HCT116 (cell line): ENCODE results near the gene TEKTIP1. TPM values are rescaled to one million over a fixed set of nuclear protein-coding genes. Genes with fewer than 3 reads are reported as not detected.

Experiments used
- ATAC-seq: fragments of 200-7000 bp; cut with Tn5 transposase; 2 replicates; pipeline ENCODE4 v1.9.1; 2020; ENCODE audit warnings: mild to moderate bottlenecking, moderate library complexity
- BruUV-seq: library from RNA; stranded (reverse); fragments of 400-500 nt; replicated peaks from 2 replicates; lab custom pipeline; 2021; lab: Mats Ljungman, UMichigan
- CTCF ChIA-PET: fragments of 300-600 bp; sonication (Branson Sonifier 250); formaldehyde crosslinking; loops from one replicate; lab custom pipeline; 2021; ENCODE audit warnings: antibody characterized with exemption; lab: Charles Lee
- POLR2A ChIA-PET: fragments of 300-600, 350-600 bp; sonication (Branson Sonifier 250); formaldehyde crosslinking; loops from one replicate; lab custom pipeline; 2021; ENCODE audit warnings: antibody characterized with exemption; lab: Charles Lee
- RAD21 ChIA-PET, 2 experiments: fragments of 300-600 bp; sonication (Branson Sonifier 250); formaldehyde crosslinking; loops; one replicate each; lab custom pipeline; 2023; ENCODE audit warnings: low total read pairs in 2 of 2; ENCODE audit not compliant: uncharacterized antibody in 2 of 2, unreplicated experiment in 2 of 2, low non-redundant PET in 1 of 2; lab: Charles Lee
- DNase-seq: peaks from one replicate; pipeline ENCODE4 v3.0.0-alpha.2; 2010; ENCODE audit warnings: low read depth, low spot score
- H2AFZ ChIP-seq: fragments of 200-600 bp; shearing (Covaris generic), sonication (generic); 2 replicates; pipeline ENCODE4 v1.6.1; 2017; ENCODE audit warnings: low read depth, mixed run types, mixed read lengths, antibody characterized with exemption, low read length; ENCODE audit not compliant: poor library complexity, severe bottlenecking
- H3K27ac ChIP-seq: 2 replicates; pipeline ENCODE4 v1.5.1; 2012; ENCODE audit warnings: low read depth, low read length
- H3K27me3 ChIP-seq: fragments of 200-600 bp; sonication (generic); 2 replicates; pipeline ENCODE4 v1.6.1; 2016; ENCODE audit warnings: mixed run types, low read length, mixed read lengths; ENCODE audit not compliant: insufficient read depth
- H3K36me3 ChIP-seq, 2 experiments: fragments of 200-500 bp in 1 of 2; fragments of 200-600 bp in 1 of 2; sonication (Bioruptor generic) in 1 of 2; sonication (generic) in 1 of 2; 2 replicates each; pipeline versions ENCODE4 v1.5.1 to v1.6.1; 2014 to 2016; ENCODE audit warnings: low read length in 2 of 2, inconsistent platforms in 1 of 2, mixed read lengths in 1 of 2, mixed run types in 1 of 2; ENCODE audit not compliant: insufficient read depth in 2 of 2, control insufficient read depth in 1 of 2
- H3K4me1 ChIP-seq, 2 experiments: fragments of 200-600 bp in 1 of 2; sonication (generic) in 1 of 2; 2 replicates each; pipeline versions ENCODE4 v1.5.1 to v1.6.1; 2012 to 2017; ENCODE audit warnings: low read length in 2 of 2, inconsistent platforms in 1 of 2, mild to moderate bottlenecking in 1 of 2, mixed read lengths in 1 of 2, mixed run types in 1 of 2, moderate library complexity in 1 of 2; ENCODE audit not compliant: insufficient read depth in 2 of 2, control insufficient read depth in 1 of 2
- H3K4me2 ChIP-seq: fragments of 200-600 bp; sonication (generic); 2 replicates; pipeline ENCODE4 v1.6.1; 2017; ENCODE audit warnings: mixed run types, low read length, mixed read lengths
- H3K4me3 ChIP-seq, 2 experiments: fragments of 200-600 bp in 1 of 2; sonication (generic) in 1 of 2; replicated peaks in 1 of 2; 2 replicates each; pipeline ENCODE4 v1.5.1; 2011 to 2016; ENCODE audit warnings: low read length in 2 of 2, control low read depth in 1 of 2, low read depth in 1 of 2, mild to moderate bottlenecking in 1 of 2, mixed read lengths in 1 of 2, mixed run types in 1 of 2
- H3K79me2 ChIP-seq: fragments of 200-600 bp; sonication (generic); 2 replicates; pipeline ENCODE4 v1.6.1; 2017; ENCODE audit warnings: mild to moderate bottlenecking, mixed run types, low read length, moderate library complexity, mixed read lengths; ENCODE audit not compliant: insufficient read depth
- H3K9ac ChIP-seq: fragments of 200-600 bp; sonication (generic); 2 replicates; pipeline ENCODE4 v1.6.1; 2016; ENCODE audit warnings: low read length, mixed read lengths
- H3K9me2 ChIP-seq: fragments of 200-600 bp; sonication (generic), shearing (Covaris generic); 2 replicates; pipeline ENCODE4 v1.6.1; 2017; ENCODE audit warnings: mixed run types, mild to moderate bottlenecking, moderate library complexity; ENCODE audit not compliant: insufficient read depth
- H3K9me3 ChIP-seq, 2 experiments: fragments of 200-500 bp in 1 of 2; fragments of 200-600 bp in 1 of 2; sonication (Bioruptor generic) in 1 of 2; sonication (generic) in 1 of 2; 2 replicates each; pipeline ENCODE4 v1.6.1; 2014 to 2017; ENCODE audit warnings: low read length in 2 of 2, mixed read lengths in 2 of 2, inconsistent platforms in 1 of 2, low read depth in 1 of 2, mild to moderate bottlenecking in 1 of 2, mixed run types in 1 of 2, moderate library complexity in 1 of 2; ENCODE audit not compliant: control insufficient read depth in 1 of 2, insufficient read depth in 1 of 2
- H4K20me1 ChIP-seq: fragments of 200-600 bp; sonication (generic), shearing (Covaris generic); 2 replicates; pipeline ENCODE4 v1.6.1; 2017; ENCODE audit warnings: mixed run types, mild to moderate bottlenecking, moderate library complexity; ENCODE audit not compliant: insufficient read depth
- CTCF ChIP-seq, 3 experiments: fragments of 200-600 bp in 1 of 3; sonication (generic) in 1 of 3; IDR thresholded peaks in 2 of 3; conservative IDR thresholded peaks in 1 of 3; 2 replicates each; pipeline ENCODE4 v1.5.1; 2012 to 2017; ENCODE audit warnings: low read depth in 2 of 3, low read length in 2 of 3, antibody characterized with exemption in 1 of 3, borderline replicate concordance in 1 of 3, control low read depth in 1 of 3, mild to moderate bottlenecking in 1 of 3, mixed read lengths in 1 of 3, mixed run types in 1 of 3, moderate library complexity in 1 of 3; ENCODE audit not compliant: insufficient read depth in 1 of 3
- ELF1 ChIP-seq: IDR thresholded peaks from 2 replicates; pipeline ENCODE4 v1.6.1; 2012; ENCODE audit warnings: low read depth, borderline replicate concordance
- EZH2 ChIP-seq: fragments of 200-600 bp; sonication (generic); IDR thresholded peaks from 2 replicates; pipeline ENCODE4 v1.6.1; 2017; ENCODE audit warnings: antibody characterized with exemption, mixed run types
- EZH2phosphoT487 ChIP-seq: fragments of 200-600 bp; IDR thresholded peaks from 2 replicates; pipeline ENCODE4 v1.6.1; 2018; ENCODE audit warnings: antibody characterized with exemption, borderline replicate concordance
- JUND ChIP-seq: IDR thresholded peaks from 2 replicates; pipeline ENCODE4 v1.6.1; 2012
- RAD21 ChIP-seq: IDR thresholded peaks from 2 replicates; pipeline ENCODE4 v1.6.1; 2012; ENCODE audit warnings: low read depth, mild to moderate bottlenecking
- SIN3A ChIP-seq: IDR thresholded peaks from 2 replicates; pipeline ENCODE4 v1.6.1; 2012; ENCODE audit warnings: low read depth
- TCF7L2 ChIP-seq: IDR thresholded peaks from 2 replicates; pipeline ENCODE4 v1.7.0; 2011; ENCODE audit warnings: borderline replicate concordance, inconsistent platforms; ENCODE audit not compliant: insufficient read depth, insufficient read length; ENCODE audit errors: extremely low read depth
- YY1 ChIP-seq: IDR thresholded peaks from 2 replicates; pipeline ENCODE4 v1.6.1; 2011; ENCODE audit warnings: low read length, low read depth, moderate library complexity, mild to moderate bottlenecking; ENCODE audit not compliant: insufficient replicate concordance; ENCODE audit errors: extremely low read depth
- ZFX ChIP-seq: fragments of 450-650 bp; IDR thresholded peaks from 2 replicates; pipeline ENCODE4 v1.6.1; 2017
- intact Hi-C: fragments of 100-400 bp; cut with micrococcal nuclease; formaldehyde crosslinking; loops from 2 replicates; pipeline ENCODE4 v1.10.0; 2022
- total RNA-seq: library from RNA; stranded (reverse); gene quantifications from one replicate; pipeline ENCODE4 v1.2.1, GENCODE V29; 2021; ENCODE audit not compliant: unreplicated experiment
- TF ChIP-seq, protein P1 (sequence below): IDR thresholded peaks from 2 replicates; pipeline ENCODE4 v1.6.1; 2012

Gene TEKTIP1
- total RNA-seq, 1 experiment from 2014 or later: 1.2 TPM

DNA sequence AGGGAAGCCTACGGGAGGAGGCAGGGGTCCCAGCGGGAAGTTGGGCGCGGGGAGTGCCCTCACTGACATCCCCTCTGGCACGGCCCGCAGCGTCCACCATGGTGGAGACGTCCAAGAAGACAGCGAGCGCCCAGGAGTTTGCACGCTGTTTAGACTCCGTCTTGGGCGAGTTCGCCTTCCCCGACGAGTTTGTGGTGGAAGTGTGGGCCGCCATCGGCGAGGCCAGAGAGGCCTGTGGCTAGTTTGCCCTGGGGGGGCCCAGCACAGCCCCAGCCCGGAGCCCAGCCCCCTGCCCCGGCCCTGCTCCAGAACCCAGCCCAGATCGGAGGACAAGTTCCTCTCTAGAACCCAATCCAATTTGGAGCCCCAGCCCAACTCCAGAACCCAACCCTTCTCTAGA, 51.0 kb downstream of the TEKTIP1 start:
- H3K4me3 ChIP-seq: no peak overlapping the region
- POLR2A ChIA-PET: no interaction called here
- H3K4me2 ChIP-seq: no peak overlapping the region
- H3K27me3 ChIP-seq: no peaks in the 10 kb centered on the region
- H3K9me2 ChIP-seq: no peaks in the 10 kb centered on the region
- no peak for ATAC-seq
- H3K4me1 ChIP-seq: peaks cover 0 to 5% of the 10 kb centered on the region in 2 experiments; a peak in 1 of 4 replicates
- no peaks in the 10 kb centered on the region for H3K9me3 ChIP-seq
- no peaks in the 10 kb centered on the region for H3K79me2 ChIP-seq
- RAD21 ChIA-PET: no interaction called here
- CTCF ChIA-PET: no interaction called here
- intact Hi-C loops: no loop called here
- H4K20me1 ChIP-seq: no peaks in the 10 kb centered on the region
- no TSS peak for BruUV-seq
- no peak overlapping the region for H3K9ac ChIP-seq
- no peak for DNase-seq
- H3K36me3 ChIP-seq: no peaks in the 10 kb centered on the region
- no peak overlapping the region for H2AFZ ChIP-seq
- TF ChIP-seq ZFX (no peak), JUND (no peak), TCF7L2 (no peak), RAD21 (no peak), EZH2 (no peak), YY1 (no peak), ELF1 (no peak), EZH2phosphoT487 (no peak), CTCF (IDR thresholded peaks at IDR 0.05 in 2 of 3, conservative IDR thresholded peaks at IDR 0.05 in 1 of 3; ENCODE audit: borderline replicate concordance in 1 of 3, insufficient read depth in 1 of 3, low read depth in 2 of 3, low read length in 2 of 3) (no peak), SIN3A (no peak)
- TF ChIP-seq, protein P1, sequence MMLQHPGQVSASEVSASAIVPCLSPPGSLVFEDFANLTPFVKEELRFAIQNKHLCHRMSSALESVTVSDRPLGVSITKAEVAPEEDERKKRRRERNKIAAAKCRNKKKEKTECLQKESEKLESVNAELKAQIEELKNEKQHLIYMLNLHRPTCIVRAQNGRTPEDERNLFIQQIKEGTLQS: no peak
- H3K27ac ChIP-seq: no peak overlapping the region
